Liver (tissue), 9 donors: ENCODE data around the gene BATF. TPM values are rescaled to one million over a fixed set of nuclear protein-coding genes. Genes with fewer than 3 reads are reported as not detected.

Experiments
- DNase-seq: peaks from one replicate; pipeline ENCODE4 v3.0.0-alpha.2; 2017; ENCODE audit warnings: low spot score
- H3K27ac ChIP-seq, 2 donors: one replicate each; pipeline ENCODE4 v1.7.0; 2013; ENCODE audit warnings: inconsistent platforms in 2 of 2, low read length in 2 of 2, control low read depth in 1 of 2, low read depth in 1 of 2, mild to moderate bottlenecking in 1 of 2
- H3K27me3 ChIP-seq, 4 donors: one replicate each; pipeline versions ENCODE4 v1.6.1 to v1.7.0; 2013; ENCODE audit warnings: low read length in 3 of 4, inconsistent platforms in 1 of 4, mild to moderate bottlenecking in 1 of 4, moderate library complexity in 1 of 4; ENCODE audit not compliant: control insufficient read depth in 4 of 4, insufficient read depth in 4 of 4
- H3K36me3 ChIP-seq, 4 donors: one replicate each; pipeline versions ENCODE4 v1.6.1 to v1.7.0; 2013; ENCODE audit warnings: low read length in 3 of 4, mild to moderate bottlenecking in 3 of 4, low read depth in 1 of 4, moderate library complexity in 1 of 4; ENCODE audit not compliant: control insufficient read depth in 4 of 4, insufficient read depth in 3 of 4
- H3K4me1 ChIP-seq, 4 donors: one replicate each; pipeline versions ENCODE4 v1.6.1 to v1.7.0; 2013; ENCODE audit warnings: low read length in 3 of 4, mild to moderate bottlenecking in 3 of 4, moderate library complexity in 1 of 4; ENCODE audit not compliant: control insufficient read depth in 4 of 4, insufficient read depth in 4 of 4
- H3K4me3 ChIP-seq, 3 donors: one replicate each; pipeline versions ENCODE4 v1.6.1 to v1.7.0; 2013; ENCODE audit warnings: low read length in 3 of 3, control low read depth in 1 of 3, low read depth in 1 of 3, mild to moderate bottlenecking in 1 of 3
- H3K9ac ChIP-seq, 2 donors: one replicate each; pipeline ENCODE4 v1.7.0; 2013; ENCODE audit warnings: low read length in 2 of 2, mild to moderate bottlenecking in 2 of 2, moderate library complexity in 2 of 2, control low read depth in 1 of 2, low read depth in 1 of 2
- H3K9me3 ChIP-seq, 4 donors: one replicate each; pipeline versions ENCODE4 v1.6.1 to v1.7.0; 2013; ENCODE audit warnings: low read length in 3 of 4; ENCODE audit not compliant: control insufficient read depth in 4 of 4
- EGR1 ChIP-seq, 2 donors: IDR thresholded peaks; 2 replicates each; pipeline ENCODE4 v1.6.1; 2016 to 2018; ENCODE audit warnings: antibody characterized with exemption in 2 of 2, low read depth in 2 of 2
- FOXA1 ChIP-seq: IDR thresholded peaks from 2 replicates; pipeline ENCODE4 v1.6.1; 2016; ENCODE audit warnings: antibody characterized with exemption
- FOXA2 ChIP-seq: IDR thresholded peaks from 2 replicates; pipeline ENCODE4 v1.6.1; 2016; ENCODE audit warnings: antibody characterized with exemption
- GABPA ChIP-seq, 2 donors: IDR thresholded peaks in 1 of 2; conservative IDR thresholded peaks in 1 of 2; 2 replicates each; pipeline ENCODE4 v1.6.1; 2016; ENCODE audit warnings: antibody characterized with exemption in 2 of 2, mild to moderate bottlenecking in 1 of 2, moderate library complexity in 1 of 2
- HNF4A ChIP-seq, 2 donors: conservative IDR thresholded peaks; 2 replicates each; pipeline ENCODE4 v1.6.1; 2016; ENCODE audit warnings: antibody characterized with exemption in 2 of 2, mild to moderate bottlenecking in 2 of 2
- HNF4G ChIP-seq: IDR thresholded peaks from 2 replicates; pipeline ENCODE4 v1.6.1; 2016; ENCODE audit warnings: antibody characterized with exemption
- JUND ChIP-seq, 2 donors: IDR thresholded peaks; 2 replicates each; pipeline ENCODE4 v1.6.1; 2016; ENCODE audit warnings: antibody characterized with exemption in 2 of 2
- NR2F2 ChIP-seq: IDR thresholded peaks from 2 replicates; pipeline ENCODE4 v1.6.1; 2016; ENCODE audit warnings: antibody characterized with exemption
- RAD21 ChIP-seq, 2 donors: IDR thresholded peaks; 2 replicates each; pipeline ENCODE4 v1.6.1; 2016; ENCODE audit warnings: antibody characterized with exemption in 2 of 2, mild to moderate bottlenecking in 2 of 2
- RXRA ChIP-seq, 2 donors: IDR thresholded peaks; 2 replicates each; pipeline ENCODE4 v1.6.1; 2017 to 2018; ENCODE audit warnings: antibody characterized with exemption in 2 of 2, mild to moderate bottlenecking in 1 of 2
- SP1 ChIP-seq: IDR thresholded peaks from 2 replicates; pipeline ENCODE4 v1.6.1; 2018; ENCODE audit warnings: antibody characterized with exemption, mild to moderate bottlenecking
- TAF1 ChIP-seq: conservative IDR thresholded peaks from 2 replicates; pipeline ENCODE4 v1.6.1; 2016; ENCODE audit warnings: antibody characterized with exemption, mild to moderate bottlenecking
- YY1 ChIP-seq: IDR thresholded peaks from 2 replicates; pipeline ENCODE4 v1.6.1; 2016; ENCODE audit warnings: antibody characterized with exemption, mild to moderate bottlenecking
- polyA plus RNA-seq, 2 donors: library from polyadenylated mRNA; stranded (reverse) in 1 of 2; unstranded in 1 of 2; fragments of 200-250 nt in 1 of 2; fragments of >200 nt in 1 of 2; fragmentation: Nextera tagmentation in 1 of 2; extraction: Ambion mirVana in 1 of 2; gene quantifications; one replicate each; pipeline versions ENCODE4 v1.2.1 to v1.2.3, GENCODE V29; 2013 to 2015
- total RNA-seq, 2 donors: library from RNA; depleted of rRNA; stranded (reverse); fragments of >200 nt; gene quantifications; one replicate each; pipeline ENCODE4 v1.2.3, GENCODE V29; 2014
- TF ChIP-seq, protein P1 (sequence below): IDR thresholded peaks from 2 replicates; pipeline ENCODE4 v1.6.1; 2016; ENCODE audit warnings: antibody characterized with exemption
- TF ChIP-seq, protein P2 (sequence below): IDR thresholded peaks from 2 replicates; pipeline ENCODE4 v1.6.1; 2016; ENCODE audit warnings: antibody characterized with exemption, mild to moderate bottlenecking
- TF ChIP-seq, protein P3 (sequence below): IDR thresholded peaks from 2 replicates; pipeline ENCODE4 v1.6.1; 2016; ENCODE audit warnings: antibody characterized with exemption
- TF ChIP-seq, protein P4 (sequence below): IDR thresholded peaks from 2 replicates; pipeline ENCODE4 v1.6.1; 2016; ENCODE audit warnings: antibody characterized with exemption
- TF ChIP-seq, protein P5 (sequence below): fragments of 150-350 bp; IDR thresholded peaks from 2 replicates; pipeline ENCODE4 v1.5.1; 2017; ENCODE audit warnings: improper control_type of control experiment, low read depth, low read length; ENCODE audit not compliant: missing input control
- donor health status: healthy.
- donor health status: healthy.
- donor health status: healthy.
- donor health status: healthy.
- donor health status: healthy.

Gene BATF
- total and polyA plus RNA-seq, 4 donors = 0.77 to 2.1 (median 1.0) TPM

DNA sequence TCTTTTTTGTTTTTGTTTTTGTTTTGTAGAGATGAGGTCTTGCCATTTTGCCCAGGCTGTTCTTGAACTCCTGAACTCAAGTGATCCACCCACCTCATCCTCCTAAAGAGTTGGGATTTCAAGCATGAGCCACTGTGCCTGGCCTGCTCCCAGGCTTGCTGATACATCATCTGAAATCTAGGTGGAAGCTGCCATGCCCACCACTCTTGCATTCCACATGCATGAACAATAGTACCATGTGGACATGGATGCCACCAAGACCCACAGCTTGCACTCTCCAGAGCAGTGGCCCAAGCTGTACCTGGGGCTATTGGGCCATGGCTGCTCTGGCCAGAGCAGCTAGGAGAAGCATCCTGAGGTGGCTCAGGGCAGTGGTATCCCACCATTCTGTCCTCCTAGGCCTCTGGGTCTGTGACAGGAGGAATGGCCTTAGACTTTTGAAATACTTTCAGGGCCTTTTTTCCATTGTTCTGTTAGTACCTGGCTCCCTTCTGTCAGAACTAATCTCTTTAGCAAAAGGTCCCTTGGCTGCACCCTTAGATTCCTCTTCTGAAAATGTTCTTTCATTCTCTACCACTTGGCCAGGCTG is 69.8 kb downstream of the BATF start:
- peaks cover 0 to 2% (median 0%) of the 10 kb centered on the region in 4 donors for H3K36me3 ChIP-seq
- no peaks in the 10 kb centered on the region for H3K9me3 ChIP-seq
- peaks cover 4 to 14% (median 5%) of the 10 kb centered on the region in 4 donors for H3K4me1 ChIP-seq
- H3K27me3 ChIP-seq = no peaks in the 10 kb centered on the region
- no peak overlapping the region for H3K27ac ChIP-seq
- no peak overlapping the region for H3K4me3 ChIP-seq
- DNase-seq = no peak
- TF ChIP-seq SP1 (no peak), YY1 (no peak), RXRA (IDR thresholded peaks at IDR 0.05) (no peak), TAF1 (no peak), HNF4G (no peak), FOXA2 (no peak), EGR1 (IDR thresholded peaks at IDR 0.05; ENCODE audit: low read depth in 2 of 2) (no peak), JUND (IDR thresholded peaks at IDR 0.05) (no peak), GABPA (IDR thresholded peaks at IDR 0.05 in 1 of 2, conservative IDR thresholded peaks at IDR 0.05 in 1 of 2) (no peak), HNF4A (conservative IDR thresholded peaks at IDR 0.05) (no peak), NR2F2 (no peak), FOXA1 (no peak), RAD21 (IDR thresholded peaks at IDR 0.05) (no peak)
- TF ChIP-seq, protein P1, sequence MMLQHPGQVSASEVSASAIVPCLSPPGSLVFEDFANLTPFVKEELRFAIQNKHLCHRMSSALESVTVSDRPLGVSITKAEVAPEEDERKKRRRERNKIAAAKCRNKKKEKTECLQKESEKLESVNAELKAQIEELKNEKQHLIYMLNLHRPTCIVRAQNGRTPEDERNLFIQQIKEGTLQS = no peak
- TF ChIP-seq, protein P2, sequence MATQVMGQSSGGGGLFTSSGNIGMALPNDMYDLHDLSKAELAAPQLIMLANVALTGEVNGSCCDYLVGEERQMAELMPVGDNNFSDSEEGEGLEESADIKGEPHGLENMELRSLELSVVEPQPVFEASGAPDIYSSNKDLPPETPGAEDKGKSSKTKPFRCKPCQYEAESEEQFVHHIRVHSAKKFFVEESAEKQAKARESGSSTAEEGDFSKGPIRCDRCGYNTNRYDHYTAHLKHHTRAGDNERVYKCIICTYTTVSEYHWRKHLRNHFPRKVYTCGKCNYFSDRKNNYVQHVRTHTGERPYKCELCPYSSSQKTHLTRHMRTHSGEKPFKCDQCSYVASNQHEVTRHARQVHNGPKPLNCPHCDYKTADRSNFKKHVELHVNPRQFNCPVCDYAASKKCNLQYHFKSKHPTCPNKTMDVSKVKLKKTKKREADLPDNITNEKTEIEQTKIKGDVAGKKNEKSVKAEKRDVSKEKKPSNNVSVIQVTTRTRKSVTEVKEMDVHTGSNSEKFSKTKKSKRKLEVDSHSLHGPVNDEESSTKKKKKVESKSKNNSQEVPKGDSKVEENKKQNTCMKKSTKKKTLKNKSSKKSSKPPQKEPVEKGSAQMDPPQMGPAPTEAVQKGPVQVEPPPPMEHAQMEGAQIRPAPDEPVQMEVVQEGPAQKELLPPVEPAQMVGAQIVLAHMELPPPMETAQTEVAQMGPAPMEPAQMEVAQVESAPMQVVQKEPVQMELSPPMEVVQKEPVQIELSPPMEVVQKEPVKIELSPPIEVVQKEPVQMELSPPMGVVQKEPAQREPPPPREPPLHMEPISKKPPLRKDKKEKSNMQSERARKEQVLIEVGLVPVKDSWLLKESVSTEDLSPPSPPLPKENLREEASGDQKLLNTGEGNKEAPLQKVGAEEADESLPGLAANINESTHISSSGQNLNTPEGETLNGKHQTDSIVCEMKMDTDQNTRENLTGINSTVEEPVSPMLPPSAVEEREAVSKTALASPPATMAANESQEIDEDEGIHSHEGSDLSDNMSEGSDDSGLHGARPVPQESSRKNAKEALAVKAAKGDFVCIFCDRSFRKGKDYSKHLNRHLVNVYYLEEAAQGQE = no peak
- TF ChIP-seq, protein P3, sequence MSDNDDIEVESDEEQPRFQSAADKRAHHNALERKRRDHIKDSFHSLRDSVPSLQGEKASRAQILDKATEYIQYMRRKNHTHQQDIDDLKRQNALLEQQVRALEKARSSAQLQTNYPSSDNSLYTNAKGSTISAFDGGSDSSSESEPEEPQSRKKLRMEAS = no peak
- TF ChIP-seq, protein P4, sequence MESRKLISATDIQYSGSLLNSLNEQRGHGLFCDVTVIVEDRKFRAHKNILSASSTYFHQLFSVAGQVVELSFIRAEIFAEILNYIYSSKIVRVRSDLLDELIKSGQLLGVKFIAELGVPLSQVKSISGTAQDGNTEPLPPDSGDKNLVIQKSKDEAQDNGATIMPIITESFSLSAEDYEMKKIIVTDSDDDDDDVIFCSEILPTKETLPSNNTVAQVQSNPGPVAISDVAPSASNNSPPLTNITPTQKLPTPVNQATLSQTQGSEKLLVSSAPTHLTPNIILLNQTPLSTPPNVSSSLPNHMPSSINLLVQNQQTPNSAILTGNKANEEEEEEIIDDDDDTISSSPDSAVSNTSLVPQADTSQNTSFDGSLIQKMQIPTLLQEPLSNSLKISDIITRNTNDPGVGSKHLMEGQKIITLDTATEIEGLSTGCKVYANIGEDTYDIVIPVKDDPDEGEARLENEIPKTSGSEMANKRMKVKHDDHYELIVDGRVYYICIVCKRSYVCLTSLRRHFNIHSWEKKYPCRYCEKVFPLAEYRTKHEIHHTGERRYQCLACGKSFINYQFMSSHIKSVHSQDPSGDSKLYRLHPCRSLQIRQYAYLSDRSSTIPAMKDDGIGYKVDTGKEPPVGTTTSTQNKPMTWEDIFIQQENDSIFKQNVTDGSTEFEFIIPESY = no peak
- TF ChIP-seq, protein P5, sequence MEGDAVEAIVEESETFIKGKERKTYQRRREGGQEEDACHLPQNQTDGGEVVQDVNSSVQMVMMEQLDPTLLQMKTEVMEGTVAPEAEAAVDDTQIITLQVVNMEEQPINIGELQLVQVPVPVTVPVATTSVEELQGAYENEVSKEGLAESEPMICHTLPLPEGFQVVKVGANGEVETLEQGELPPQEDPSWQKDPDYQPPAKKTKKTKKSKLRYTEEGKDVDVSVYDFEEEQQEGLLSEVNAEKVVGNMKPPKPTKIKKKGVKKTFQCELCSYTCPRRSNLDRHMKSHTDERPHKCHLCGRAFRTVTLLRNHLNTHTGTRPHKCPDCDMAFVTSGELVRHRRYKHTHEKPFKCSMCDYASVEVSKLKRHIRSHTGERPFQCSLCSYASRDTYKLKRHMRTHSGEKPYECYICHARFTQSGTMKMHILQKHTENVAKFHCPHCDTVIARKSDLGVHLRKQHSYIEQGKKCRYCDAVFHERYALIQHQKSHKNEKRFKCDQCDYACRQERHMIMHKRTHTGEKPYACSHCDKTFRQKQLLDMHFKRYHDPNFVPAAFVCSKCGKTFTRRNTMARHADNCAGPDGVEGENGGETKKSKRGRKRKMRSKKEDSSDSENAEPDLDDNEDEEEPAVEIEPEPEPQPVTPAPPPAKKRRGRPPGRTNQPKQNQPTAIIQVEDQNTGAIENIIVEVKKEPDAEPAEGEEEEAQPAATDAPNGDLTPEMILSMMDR = no peak
- H3K9ac ChIP-seq = no peak overlapping the region
